ENCODE measurements around the gene SUPT6H.
"Not testable (repeated sequence)": the region's sequence is repeated elsewhere in the genome, so short reads cannot be mapped to it uniquely, and the experiment has no call there.

Gene SUPT6H

DNA sequence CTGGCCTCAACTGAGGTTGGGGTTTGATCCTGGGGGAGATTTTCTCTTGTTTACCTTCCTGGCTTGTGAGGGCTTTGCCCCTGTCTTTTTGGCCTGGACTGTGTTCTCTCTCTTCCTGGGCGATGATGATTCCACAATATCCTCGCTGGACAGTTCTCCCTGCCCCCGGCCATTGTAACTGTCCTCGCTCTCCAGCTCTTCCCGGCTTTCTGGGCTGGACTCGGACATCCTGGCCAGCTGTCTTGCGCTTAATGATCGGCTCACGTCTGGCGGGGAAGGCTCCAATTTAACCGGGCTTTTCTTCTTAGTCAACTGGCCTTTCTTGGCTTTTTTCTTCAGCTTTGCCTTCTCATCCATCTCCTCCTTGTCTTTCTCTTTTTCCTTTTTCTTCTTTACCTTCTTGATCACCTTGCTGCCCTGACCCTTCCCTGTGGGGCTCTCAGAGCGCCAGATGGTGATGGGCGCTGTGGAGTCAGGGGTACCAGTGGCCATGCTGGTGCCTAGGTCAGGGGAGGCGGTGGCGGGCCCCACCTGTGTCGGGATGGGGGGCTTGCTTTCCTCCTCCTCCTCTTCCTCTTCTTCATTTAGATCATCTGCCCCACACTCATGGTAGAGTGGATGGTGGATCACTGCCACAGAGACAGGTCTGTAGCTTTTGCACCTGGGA, 41.7 kb downstream of the SUPT6H start:
- no peak for DNase-seq

- no peak for DNase-seq
These were observed 42.3 kb downstream of the SUPT6H start for GRCh38 chr17:28704219-28704858.

GRCh38 chr17:28705074-28705659, 43.2 kb downstream of the SUPT6H start:
- DNase-seq: no peak

GRCh38 chr17:28705728-28706334, 43.8 kb downstream of the SUPT6H start:
- DNase-seq: no peak

DNA sequence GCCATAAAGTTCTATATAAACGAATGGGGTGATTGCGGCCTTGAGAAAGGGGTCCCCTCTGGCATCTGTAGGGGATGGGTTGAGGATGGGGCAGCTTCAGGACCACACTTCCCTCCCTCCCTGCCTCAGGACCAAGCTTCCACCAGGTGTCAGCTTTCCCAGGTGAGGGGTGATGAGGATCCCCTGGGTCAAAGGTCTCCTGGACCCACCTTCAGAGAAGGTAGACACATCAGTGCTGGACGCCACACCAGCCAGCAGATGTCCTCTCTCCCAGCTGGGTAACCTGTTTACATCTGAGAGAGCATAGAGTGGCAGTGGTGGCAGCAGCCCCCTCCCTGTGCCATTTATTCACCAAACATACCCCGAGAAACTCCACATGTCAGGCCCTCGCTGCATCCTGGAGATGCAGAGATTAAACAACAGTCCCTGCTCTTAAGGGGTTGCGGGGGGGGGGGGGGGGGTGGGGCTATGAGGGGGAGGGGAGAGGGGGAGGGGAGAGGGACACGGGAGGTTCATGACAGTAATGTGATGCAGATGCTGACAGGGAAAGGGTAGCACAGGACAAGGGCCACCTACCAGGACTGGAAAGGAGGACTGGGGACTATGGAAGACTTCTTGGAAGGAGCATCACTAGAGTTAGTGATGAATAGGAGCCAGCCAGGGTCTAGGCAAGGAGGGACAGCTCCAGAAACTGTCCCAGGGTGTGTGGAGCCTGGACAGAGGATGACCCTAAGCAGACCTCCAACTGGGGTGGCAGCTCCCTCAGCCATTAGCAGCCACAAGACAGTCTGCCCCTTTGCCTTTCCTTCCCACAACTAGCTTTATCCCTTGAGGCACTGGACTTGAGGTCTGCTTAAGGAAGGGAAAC, 44.7 kb downstream of the SUPT6H start:
- DNase-seq: no peak

GRCh38 chr17:28707339-28707720, 45.3 kb downstream of the SUPT6H start:
- DNase-seq: no peak

- DNase-seq: peak; percentile 79
These were observed 49.1 kb downstream of the SUPT6H start for GRCh38 chr17:28710861-28711722.

DNA sequence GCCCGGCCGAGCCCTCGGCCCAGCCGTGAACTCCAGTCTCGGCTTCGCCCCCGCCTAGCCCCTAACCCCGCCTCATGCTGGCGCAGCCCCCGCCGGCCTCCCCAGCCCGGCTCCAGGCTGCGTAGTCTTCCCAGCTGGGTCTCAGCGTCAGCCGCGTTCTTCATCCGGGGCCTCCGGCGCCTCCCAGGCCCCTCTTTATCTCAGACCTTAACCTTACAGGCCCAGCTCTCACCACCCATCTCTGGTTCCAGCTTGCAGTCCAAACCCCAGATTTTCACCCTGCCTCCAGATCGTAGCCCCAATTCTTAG, 49.7 kb downstream of the SUPT6H start, which contains the start of gene PROCA1:
Gene PROCA1 (minus strand): TSS at position 166 of the 309 bp plus-strand sequence. CDS start 228 bp downstream, outside the sequence.
- no peak for DNase-seq

- no peak for DNase-seq
These were observed 50.2 kb downstream of the SUPT6H start for GRCh38 chr17:28712032-28712704.

- no peak for DNase-seq
These were observed 50.9 kb downstream of the SUPT6H start for GRCh38 chr17:28712705-28713415.

DNA sequence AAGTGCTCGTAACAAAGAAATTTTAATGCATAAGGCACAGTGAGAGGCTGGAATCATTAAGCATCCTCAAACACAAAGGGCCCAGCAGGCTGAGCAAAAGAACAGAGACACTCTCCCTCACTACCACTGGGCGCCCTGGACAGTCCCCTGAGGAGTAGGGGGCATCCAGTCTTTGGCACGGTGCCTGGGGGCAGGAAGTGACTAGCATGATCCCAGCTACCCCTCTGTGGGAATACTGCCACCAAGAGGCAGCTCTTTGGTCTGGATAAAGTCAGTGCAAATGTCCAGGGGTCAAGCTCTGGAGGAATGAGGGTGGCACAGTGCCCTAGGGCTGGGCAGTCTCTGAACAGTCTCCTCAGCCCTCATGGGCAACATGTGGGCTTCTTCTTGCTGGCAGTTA, 52.3 kb downstream of the SUPT6H start:
- no peak for DNase-seq

GRCh38 chr17:28715217-28715616, 53.2 kb downstream of the SUPT6H start:
- DNase-seq: no peak

- no peak for DNase-seq
These were observed 55.0 kb downstream of the SUPT6H start for GRCh38 chr17:28716740-28717577.

GRCh38 chr17:28717578-28718332, 55.8 kb downstream of the SUPT6H start, which contains the start of gene RAB34:
Gene RAB34 (minus strand): TSS chr17:28717868. CDS start chr17:28717266, 602 bp downstream.
- DNase-seq: peak; percentile 73

DNA sequence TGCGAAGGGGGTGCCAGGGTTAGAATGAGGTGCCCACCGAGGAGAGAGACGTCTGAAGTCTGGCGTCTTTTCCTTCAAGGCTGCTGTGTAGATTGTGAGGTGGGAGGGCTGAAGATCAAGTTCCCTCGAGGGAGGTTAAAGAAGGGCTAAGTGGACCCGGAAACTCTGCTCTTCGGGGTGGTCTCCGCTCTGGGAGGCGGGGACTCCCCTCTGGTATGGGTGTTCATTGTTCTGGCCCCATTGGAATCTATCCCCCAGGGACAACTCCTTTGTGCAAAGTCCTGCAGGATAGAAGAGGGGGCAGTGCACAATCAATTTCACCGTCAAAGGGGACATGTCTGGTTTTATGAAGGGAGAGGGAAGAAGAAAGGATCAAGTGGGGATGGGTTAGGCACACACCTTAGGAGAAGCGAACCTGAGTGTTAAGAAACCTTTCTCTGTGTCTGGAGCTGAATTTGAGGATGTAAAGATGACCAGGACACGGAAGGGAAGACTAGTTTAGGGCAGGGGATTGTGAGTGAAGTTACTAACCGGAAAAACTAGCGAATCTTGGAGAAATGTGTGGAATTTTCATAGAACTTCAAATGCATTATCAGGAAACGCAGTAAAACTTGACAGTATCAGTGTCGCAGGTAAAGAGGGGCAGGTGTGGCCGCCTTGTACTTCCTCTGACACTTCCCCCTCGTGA, 56.5 kb downstream of the SUPT6H start:
- DNase-seq: no peak

- DNase-seq: no peak
These were observed 57.0 kb downstream of the SUPT6H start for GRCh38 chr17:28719021-28719433.

- no peak for DNase-seq
These were observed 58.4 kb downstream of the SUPT6H start for GRCh38 chr17:28720247-28720996.

GRCh38 chr17:28720997-28721329, 59.0 kb downstream of the SUPT6H start:
- DNase-seq: not testable (repeated sequence)
